PC-3 (cell line): Measurements from ENCODE around the gene HABP4. TPM values are rescaled to one million over a fixed set of nuclear protein-coding genes. Genes with fewer than 3 reads are reported as not detected.

Experiments
- ATAC-seq: fragments of 200-7000 bp; cut with Tn5 transposase; 2 replicates; pipeline ENCODE4 v1.9.1; 2020; ENCODE audit warnings: mild to moderate bottlenecking, moderate library complexity
- BruUV-seq: library from RNA; stranded (reverse); fragments of 400-500 nt; replicated peaks from 2 replicates; lab custom pipeline; 2021; lab: Mats Ljungman, UMichigan
- CTCF ChIA-PET: fragments of 300-600 bp; sonication (Branson Sonifier 250); formaldehyde crosslinking; loops from one replicate; lab custom pipeline; 2022; ENCODE audit warnings: antibody characterized with exemption; lab: Charles Lee
- POLR2A ChIA-PET: fragments of 300-600 bp; sonication (Branson Sonifier 250); formaldehyde crosslinking; loops from one replicate; lab custom pipeline; 2022; ENCODE audit warnings: antibody characterized with exemption; ENCODE audit not compliant: unreplicated experiment; lab: Charles Lee
- DNase-seq: peaks from one replicate; pipeline ENCODE4 v3.0.0-alpha.2; 2015
- H2AFZ ChIP-seq: fragments of 300-600 bp; sonication (generic); 2 replicates; pipeline ENCODE4 v1.6.0; 2016; ENCODE audit warnings: antibody characterized with exemption, low read length
- H3F3A ChIP-seq: fragments of 300-600 bp; sonication (generic); one replicate; pipeline ENCODE4 v1.6.0; 2017; ENCODE audit warnings: antibody characterized with exemption, low read length, control low read depth, mild to moderate bottlenecking; ENCODE audit not compliant: unreplicated experiment
- H3K27ac ChIP-seq: fragments of 300-600 bp; sonication (generic); 2 replicates; pipeline ENCODE4 v1.5.1; 2016; ENCODE audit warnings: mild to moderate bottlenecking, low read length
- H3K27me3 ChIP-seq: fragments of 300-600 bp; sonication (generic); 2 replicates; pipeline ENCODE4 v1.6.1; 2016; ENCODE audit warnings: low read length, mixed read lengths
- H3K36me3 ChIP-seq: fragments of 300-600 bp; sonication (generic); 2 replicates; pipeline ENCODE4 v1.6.1; 2016; ENCODE audit warnings: low read depth, mixed run types, low read length, mixed read lengths
- H3K4me1 ChIP-seq: fragments of 300-600 bp; sonication (generic); 2 replicates; pipeline ENCODE4 v1.5.1; 2016; ENCODE audit warnings: low read length; ENCODE audit not compliant: insufficient read depth
- H3K4me2 ChIP-seq: fragments of 300-600 bp; sonication (generic); 2 replicates; pipeline ENCODE4 v1.6.0; 2016; ENCODE audit warnings: low read length
- H3K4me3 ChIP-seq: fragments of 300-600 bp; sonication (generic); 2 replicates; pipeline ENCODE4 v1.5.1; 2016; ENCODE audit warnings: mild to moderate bottlenecking, low read length, mixed read lengths
- H3K79me2 ChIP-seq: fragments of 300-600 bp; sonication (generic); 2 replicates; pipeline ENCODE4 v1.6.1; 2017; ENCODE audit warnings: low read length, mixed read lengths
- H3K9ac ChIP-seq: fragments of 300-600 bp; sonication (generic); 2 replicates; pipeline ENCODE4 v1.6.0; 2016; ENCODE audit warnings: mild to moderate bottlenecking, low read length
- H3K9me2 ChIP-seq: fragments of 300-600 bp; sonication (generic); replicated peaks from 2 replicates; pipeline ENCODE4 v1.6.1; 2016; ENCODE audit warnings: mixed run types, low read length, mixed read lengths
- H3K9me3 ChIP-seq: fragments of 300-600 bp; sonication (generic); 2 replicates; pipeline ENCODE4 v1.6.1; 2016; ENCODE audit warnings: low read length, mixed read lengths
- H4K20me1 ChIP-seq: fragments of 300-600 bp; sonication (generic); 2 replicates; pipeline ENCODE4 v1.6.1; 2016; ENCODE audit warnings: low read length, mixed read lengths
- EZH2 ChIP-seq: fragments of 300-600 bp; sonication (generic); IDR thresholded peaks from one replicate; pipeline ENCODE4 v1.6.1; 2017; ENCODE audit warnings: antibody characterized with exemption, mild to moderate bottlenecking, low read length; ENCODE audit not compliant: unreplicated experiment
- EZH2phosphoT487 ChIP-seq: fragments of 300-600 bp; sonication (generic); IDR thresholded peaks from 2 replicates; pipeline ENCODE4 v1.6.1; 2018; ENCODE audit warnings: mild to moderate bottlenecking, antibody characterized with exemption, low read length, borderline replicate concordance
- intact Hi-C: fragments of 100-400 bp; cut with micrococcal nuclease; formaldehyde crosslinking; loops from 2 replicates; pipeline ENCODE4 v1.9.0; 2023
- total RNA-seq: library from RNA; depleted of rRNA; stranded (reverse); fragments of >200 nt; gene quantifications from 2 replicates; pipeline ENCODE4 v1.2.3, GENCODE V29; 2014
- TF ChIP-seq, protein P1 (sequence below): fragments of 300-600 bp; sonication (generic); conservative IDR thresholded peaks from 2 replicates; pipeline ENCODE4 v1.5.1; 2017; ENCODE audit warnings: antibody characterized with exemption, low read depth, mild to moderate bottlenecking, low read length

HABP4 gene
- total RNA-seq, 1 experiment from 2014 or later: 6.6 TPM

DNA sequence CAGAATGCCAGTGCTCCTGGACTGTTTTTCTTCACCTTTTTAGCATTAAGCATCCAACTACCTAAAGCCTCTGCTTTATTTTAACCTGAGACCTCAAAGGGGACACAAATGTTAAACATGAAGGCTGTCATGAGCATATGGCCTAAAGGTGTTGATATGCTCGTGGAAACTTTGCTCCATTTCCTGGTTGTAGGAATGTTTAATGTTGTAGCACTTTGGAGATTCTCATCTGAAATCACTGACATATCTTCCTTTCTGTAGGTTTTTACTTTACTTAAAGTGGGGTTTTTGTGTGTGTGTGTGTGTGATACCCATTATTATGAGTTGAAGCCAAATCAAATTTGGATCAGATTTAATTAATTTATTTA, 37.0 kb downstream of the HABP4 start:
- Histone ChIP-seq H3F3A (no peaks in the 10 kb centered on the region), H3K9ac (no peak overlapping the region), H3K79me2 (no peaks in the 10 kb centered on the region), H2AFZ (no peak overlapping the region), H3K36me3 (no peaks in the 10 kb centered on the region), H3K9me3 (no peaks in the 10 kb centered on the region), H3K9me2 (no peaks in the 10 kb centered on the region), H3K27ac (no peak overlapping the region), H3K4me1 (peaks cover 3% of the 10 kb centered on the region; the same call in 1 of the 2 replicates), H4K20me1 (no peaks in the 10 kb centered on the region), H3K27me3 (no peaks in the 10 kb centered on the region), H3K4me2 (no peak overlapping the region), H3K4me3 (no peak overlapping the region)
- ATAC-seq: no peak
- BruUV-seq: no TSS peak
- CTCF ChIA-PET: no interaction called here
- intact Hi-C loops: no loop called here
- TF ChIP-seq EZH2: no peak
- TF ChIP-seq, protein P1, sequence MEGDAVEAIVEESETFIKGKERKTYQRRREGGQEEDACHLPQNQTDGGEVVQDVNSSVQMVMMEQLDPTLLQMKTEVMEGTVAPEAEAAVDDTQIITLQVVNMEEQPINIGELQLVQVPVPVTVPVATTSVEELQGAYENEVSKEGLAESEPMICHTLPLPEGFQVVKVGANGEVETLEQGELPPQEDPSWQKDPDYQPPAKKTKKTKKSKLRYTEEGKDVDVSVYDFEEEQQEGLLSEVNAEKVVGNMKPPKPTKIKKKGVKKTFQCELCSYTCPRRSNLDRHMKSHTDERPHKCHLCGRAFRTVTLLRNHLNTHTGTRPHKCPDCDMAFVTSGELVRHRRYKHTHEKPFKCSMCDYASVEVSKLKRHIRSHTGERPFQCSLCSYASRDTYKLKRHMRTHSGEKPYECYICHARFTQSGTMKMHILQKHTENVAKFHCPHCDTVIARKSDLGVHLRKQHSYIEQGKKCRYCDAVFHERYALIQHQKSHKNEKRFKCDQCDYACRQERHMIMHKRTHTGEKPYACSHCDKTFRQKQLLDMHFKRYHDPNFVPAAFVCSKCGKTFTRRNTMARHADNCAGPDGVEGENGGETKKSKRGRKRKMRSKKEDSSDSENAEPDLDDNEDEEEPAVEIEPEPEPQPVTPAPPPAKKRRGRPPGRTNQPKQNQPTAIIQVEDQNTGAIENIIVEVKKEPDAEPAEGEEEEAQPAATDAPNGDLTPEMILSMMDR: no peak
- no peak for TF ChIP-seq EZH2phosphoT487
- DNase-seq: no peak
- POLR2A ChIA-PET: no interaction called here

DNA sequence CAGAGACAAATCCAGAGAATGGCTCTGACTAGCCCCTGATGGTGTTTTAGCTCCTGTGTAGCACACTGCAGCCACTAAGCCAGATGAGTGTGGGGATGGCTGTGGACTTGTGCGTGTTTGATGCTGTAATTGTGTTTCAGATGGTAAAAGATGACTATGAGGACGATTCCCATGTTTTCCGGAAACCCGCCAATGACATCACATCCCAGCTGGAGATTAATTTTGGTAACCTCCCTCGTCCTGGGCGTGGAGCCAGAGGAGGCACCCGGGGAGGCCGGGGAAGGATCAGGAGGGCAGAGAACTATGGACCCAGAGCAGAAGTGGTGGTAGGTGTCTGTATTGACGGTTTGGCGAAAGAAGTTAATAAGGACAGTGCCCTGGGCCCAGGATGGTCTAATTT, 38.0 kb downstream of the HABP4 start:
- Histone ChIP-seq H3F3A (no peaks in the 10 kb centered on the region), H3K9me2 (no peaks in the 10 kb centered on the region), H3K4me3 (no peak overlapping the region), H4K20me1 (no peaks in the 10 kb centered on the region), H3K27ac (no peak overlapping the region), H3K9ac (no peak overlapping the region), H3K36me3 (no peaks in the 10 kb centered on the region), H3K27me3 (no peaks in the 10 kb centered on the region), H3K79me2 (no peaks in the 10 kb centered on the region), H3K9me3 (no peaks in the 10 kb centered on the region), H3K4me1 (peaks cover 3% of the 10 kb centered on the region; the same call in 1 of the 2 replicates), H2AFZ (no peak overlapping the region), H3K4me2 (no peak overlapping the region)
- BruUV-seq: no TSS peak
- TF ChIP-seq EZH2phosphoT487 (no peak), EZH2 (no peak)
- TF ChIP-seq, protein P1: no peak
- DNase-seq (no peak), ATAC-seq (no peak)
- intact Hi-C loops: no loop called here
- ChIA-PET CTCF (no interaction called here), POLR2A (no interaction called here)

GRCh38 chr9:96489482-96489979, 39.6 kb downstream of the HABP4 start:
- H3K9me3 ChIP-seq: no peaks in the 10 kb centered on the region
- no peak overlapping the region for H3K4me2 ChIP-seq
- H2AFZ ChIP-seq: no peak overlapping the region
- H3K27ac ChIP-seq: no peak overlapping the region
- no peaks in the 10 kb centered on the region for H3K9me2 ChIP-seq
- no peak overlapping the region for H3K4me3 ChIP-seq
- no peak for ATAC-seq
- intact Hi-C loops: no loop called here
- BruUV-seq: no TSS peak
- H3K4me1 ChIP-seq: peaks cover 3% of the 10 kb centered on the region; the same call in 1 of the 2 replicates
- POLR2A ChIA-PET: no interaction called here
- CTCF ChIA-PET: no interaction called here
- H4K20me1 ChIP-seq: no peaks in the 10 kb centered on the region
- H3K9ac ChIP-seq: no peak overlapping the region
- H3K36me3 ChIP-seq: no peaks in the 10 kb centered on the region
- TF ChIP-seq, protein P1: no peak
- TF ChIP-seq EZH2phosphoT487: no peak
- TF ChIP-seq EZH2: no peak
- no peaks in the 10 kb centered on the region for H3K27me3 ChIP-seq
- H3F3A ChIP-seq: no peaks in the 10 kb centered on the region
- H3K79me2 ChIP-seq: no peaks in the 10 kb centered on the region
- DNase-seq: no peak
